GM23338 (cell line): Measurements from ENCODE around the gene GPR61.

Experiments used
- JUNB ChIP-seq: IDR thresholded peaks from one replicate; pipeline ENCODE4 v1.6.1; 2016; ENCODE audit warnings: antibody characterized with exemption; ENCODE audit not compliant: unreplicated experiment
- POLR2AphosphoS5 ChIP-seq: IDR thresholded peaks from 2 replicates; pipeline ENCODE4 v1.6.1; 2016; ENCODE audit warnings: antibody characterized with exemption, low read depth
- TF ChIP-seq, protein P1 (sequence below), 2 experiments: fragments of 200-600 bp in 1 of 2; sonication (generic) in 1 of 2; conservative IDR thresholded peaks; 2 replicates each; pipeline versions ENCODE4 v1.5.1 to v1.6.1; 2016 to 2017; ENCODE audit warnings: antibody characterized with exemption in 2 of 2, low read depth in 2 of 2, mild to moderate bottlenecking in 2 of 2, moderate library complexity in 1 of 2

DNA sequence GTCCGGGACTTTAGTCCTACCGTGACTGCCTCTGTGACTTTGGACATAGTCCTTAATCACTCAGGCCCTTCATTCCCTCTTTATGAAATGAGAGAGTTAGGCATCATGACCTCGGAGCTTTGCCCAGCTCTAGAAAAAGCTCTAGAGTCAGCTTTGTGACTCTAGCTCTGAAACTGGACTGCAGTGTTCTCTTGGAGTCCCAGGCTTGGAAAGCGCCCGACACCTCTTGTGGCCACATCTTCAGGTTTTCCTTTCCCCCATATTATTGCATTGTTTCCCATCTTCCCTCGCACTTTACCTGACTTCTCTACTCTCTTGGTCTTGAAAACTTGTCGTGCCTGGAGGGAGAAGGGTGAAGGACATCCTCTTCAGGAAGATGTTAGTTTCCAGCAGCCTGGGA is 17.6 kb upstream of the GPR61 start:
- TF ChIP-seq, protein P1, sequence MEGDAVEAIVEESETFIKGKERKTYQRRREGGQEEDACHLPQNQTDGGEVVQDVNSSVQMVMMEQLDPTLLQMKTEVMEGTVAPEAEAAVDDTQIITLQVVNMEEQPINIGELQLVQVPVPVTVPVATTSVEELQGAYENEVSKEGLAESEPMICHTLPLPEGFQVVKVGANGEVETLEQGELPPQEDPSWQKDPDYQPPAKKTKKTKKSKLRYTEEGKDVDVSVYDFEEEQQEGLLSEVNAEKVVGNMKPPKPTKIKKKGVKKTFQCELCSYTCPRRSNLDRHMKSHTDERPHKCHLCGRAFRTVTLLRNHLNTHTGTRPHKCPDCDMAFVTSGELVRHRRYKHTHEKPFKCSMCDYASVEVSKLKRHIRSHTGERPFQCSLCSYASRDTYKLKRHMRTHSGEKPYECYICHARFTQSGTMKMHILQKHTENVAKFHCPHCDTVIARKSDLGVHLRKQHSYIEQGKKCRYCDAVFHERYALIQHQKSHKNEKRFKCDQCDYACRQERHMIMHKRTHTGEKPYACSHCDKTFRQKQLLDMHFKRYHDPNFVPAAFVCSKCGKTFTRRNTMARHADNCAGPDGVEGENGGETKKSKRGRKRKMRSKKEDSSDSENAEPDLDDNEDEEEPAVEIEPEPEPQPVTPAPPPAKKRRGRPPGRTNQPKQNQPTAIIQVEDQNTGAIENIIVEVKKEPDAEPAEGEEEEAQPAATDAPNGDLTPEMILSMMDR (conservative IDR thresholded peaks at IDR 0.05; ENCODE audit: low read depth in 2 of 2): no peak
- TF ChIP-seq POLR2AphosphoS5 (no peak), JUNB (no peak)
